Kidney glomerular epithelial cell (primary cell): Measurements from ENCODE around the gene EDNRA.

Experiments used
- DNase-seq: peaks from one replicate; lab custom pipeline; 2025; lab: John Stamatoyannopoulos, UW

EDNRA gene

DNA sequence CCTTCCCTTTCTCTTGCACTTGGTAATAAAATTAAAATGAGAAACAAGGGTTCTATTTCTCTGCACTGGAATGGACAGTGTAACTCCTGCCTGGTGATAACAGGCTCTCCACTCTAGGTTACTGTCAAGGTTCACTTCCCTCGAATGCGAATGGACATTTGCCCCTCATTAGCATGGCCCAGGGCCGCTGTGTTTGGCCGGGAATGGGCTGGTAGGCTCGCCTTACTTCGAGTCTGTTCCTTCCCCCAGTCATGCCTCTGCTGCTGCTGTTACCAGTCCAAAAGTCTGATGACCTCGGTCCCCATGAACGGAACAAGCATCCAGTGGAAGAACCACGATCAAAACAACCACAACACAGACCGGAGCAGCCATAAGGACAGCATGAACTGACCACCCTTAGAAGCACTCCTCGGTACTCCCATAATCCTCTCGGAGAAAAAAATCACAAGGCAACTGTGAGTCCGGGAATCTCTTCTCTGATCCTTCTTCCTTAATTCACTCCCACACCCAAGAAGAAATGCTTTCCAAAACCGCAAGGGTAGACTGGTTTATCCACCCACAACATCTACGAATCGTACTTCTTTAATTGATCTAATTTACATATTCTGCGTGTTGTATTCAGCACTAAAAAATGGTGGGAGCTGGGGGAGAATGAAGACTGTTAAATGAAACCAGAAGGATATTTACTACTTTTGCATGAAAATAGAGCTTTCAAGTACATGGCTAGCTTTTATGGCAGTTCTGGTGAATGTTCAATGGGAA, 61.5 kb downstream of the EDNRA start:
- DNase-seq, result no peak

DNA sequence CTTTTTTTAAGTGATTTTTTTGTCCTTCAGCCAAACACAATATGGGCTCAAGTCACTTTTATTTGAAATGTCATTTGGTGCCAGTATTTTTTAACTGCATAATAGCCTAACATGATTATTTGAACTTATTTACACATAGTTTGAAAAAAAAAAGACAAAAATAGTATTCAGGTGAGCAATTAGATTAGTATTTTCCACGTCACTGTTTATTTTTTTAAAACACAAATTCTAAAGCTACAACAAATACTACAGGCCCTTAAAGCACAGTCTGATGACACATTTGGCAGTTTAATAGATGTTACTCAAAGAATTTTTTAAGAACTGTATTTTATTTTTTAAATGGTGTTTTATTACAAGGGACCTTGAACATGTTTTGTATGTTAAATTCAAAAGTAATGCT, 62.1 kb downstream of the EDNRA start:
- DNase-seq, result no peak

DNA sequence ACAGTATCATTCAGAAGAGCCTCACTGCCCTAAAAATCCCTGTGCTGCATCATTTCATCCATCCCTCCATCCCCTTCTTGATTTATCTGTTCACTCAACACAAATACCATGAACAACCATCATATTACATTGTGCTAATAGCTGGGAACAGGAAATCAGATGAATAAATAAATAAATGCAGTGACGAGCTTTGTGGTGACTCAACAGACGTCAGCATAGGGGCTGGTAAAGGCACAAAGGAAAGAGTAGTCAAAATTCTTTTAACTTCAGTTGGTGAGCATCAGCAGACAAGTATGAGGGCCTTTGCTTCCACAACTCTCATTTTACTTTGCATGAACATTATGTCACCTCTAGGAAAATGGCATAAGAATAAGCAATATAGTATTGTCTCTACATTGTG, 65.5 kb downstream of the EDNRA start:
- no peak for DNase-seq

DNA sequence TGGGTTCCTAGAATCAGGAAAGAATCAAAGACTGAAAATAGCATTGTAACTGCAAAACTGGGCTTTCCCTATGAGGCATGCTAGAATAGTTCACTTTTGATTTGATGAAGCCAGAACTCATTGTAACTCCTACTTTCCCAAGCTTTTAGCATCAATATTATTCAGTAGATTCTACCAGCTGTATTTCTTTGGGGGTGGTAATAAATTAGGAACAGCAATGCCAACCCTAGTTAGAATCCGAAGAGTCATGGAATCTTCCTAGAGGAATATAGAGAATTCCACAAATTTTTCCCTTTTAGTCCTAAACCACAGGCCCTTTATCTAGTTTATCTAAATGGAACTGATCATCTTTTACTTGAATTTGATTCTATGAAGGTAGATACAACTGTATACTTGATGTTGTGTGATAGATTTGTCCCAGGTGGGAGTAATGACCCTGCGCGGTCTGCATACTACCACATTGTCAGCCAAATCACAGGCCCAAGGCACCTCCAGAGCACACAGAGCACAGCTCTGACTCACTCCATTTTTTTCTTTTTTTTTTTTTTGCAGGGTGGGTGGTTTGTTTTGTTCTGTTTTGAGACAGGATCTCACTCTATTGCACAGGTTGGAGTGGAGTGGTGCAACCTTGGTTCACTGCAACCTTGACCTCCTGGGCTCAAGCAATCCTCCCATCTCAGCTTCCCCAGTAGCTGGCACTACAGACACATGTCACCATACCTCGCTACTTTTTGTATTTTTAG, 66.6 kb downstream of the EDNRA start:
- DNase-seq, result peak; percentile 17

- DNase-seq, result no peak
Measured at GRCh38 chr4:147548256-147548655, 67.4 kb downstream of the EDNRA start.

DNA sequence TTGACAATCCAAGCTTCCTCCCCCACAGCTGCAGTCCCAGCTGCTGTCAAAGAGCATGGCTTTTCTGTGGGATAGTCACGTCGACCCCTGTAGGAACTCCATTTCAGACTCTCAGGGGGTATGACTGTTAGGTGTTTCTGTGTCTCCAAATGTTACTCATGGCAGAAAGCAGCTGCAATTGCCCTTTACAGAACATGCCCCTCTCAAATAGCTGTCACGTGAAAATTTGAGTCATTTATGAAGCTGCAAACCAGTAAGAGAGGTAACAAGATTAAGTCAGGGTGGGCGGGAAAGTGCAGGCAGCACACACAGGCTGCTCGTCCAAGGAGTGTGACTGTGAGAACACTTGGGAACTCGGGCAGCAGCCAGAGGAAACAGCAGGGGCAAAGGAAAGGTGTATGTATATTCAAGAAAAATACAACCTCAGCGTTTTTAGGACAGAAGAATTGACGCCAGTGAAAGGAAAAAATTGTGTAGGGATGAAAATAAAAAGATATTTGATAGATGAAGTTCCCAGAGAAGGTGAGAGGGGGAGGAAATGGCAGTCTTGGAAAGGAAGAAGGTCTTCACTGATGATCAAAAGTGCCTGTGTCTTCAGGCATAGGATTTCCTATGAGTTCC, 69.8 kb downstream of the EDNRA start:
- DNase-seq, result no peak

DNA sequence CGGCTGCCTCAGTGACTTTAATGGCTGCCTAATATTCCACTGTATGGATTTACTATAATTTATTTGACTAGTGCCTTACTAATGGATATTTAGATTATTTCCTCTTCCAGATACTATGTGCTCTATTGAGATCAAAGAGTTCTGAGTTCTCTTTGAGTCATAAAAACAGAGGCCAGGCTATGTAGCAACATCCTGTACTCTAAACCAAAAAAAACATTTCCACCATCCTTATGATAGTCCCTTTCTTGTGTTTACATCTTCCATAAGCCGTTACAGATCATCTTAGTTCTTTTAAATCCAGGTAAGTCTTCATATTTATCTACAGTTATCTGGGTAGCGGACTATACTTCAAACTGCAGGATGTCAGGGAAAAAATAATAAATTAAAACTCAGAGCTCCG, 79.7 kb downstream of the EDNRA start:
- no peak for DNase-seq

DNA sequence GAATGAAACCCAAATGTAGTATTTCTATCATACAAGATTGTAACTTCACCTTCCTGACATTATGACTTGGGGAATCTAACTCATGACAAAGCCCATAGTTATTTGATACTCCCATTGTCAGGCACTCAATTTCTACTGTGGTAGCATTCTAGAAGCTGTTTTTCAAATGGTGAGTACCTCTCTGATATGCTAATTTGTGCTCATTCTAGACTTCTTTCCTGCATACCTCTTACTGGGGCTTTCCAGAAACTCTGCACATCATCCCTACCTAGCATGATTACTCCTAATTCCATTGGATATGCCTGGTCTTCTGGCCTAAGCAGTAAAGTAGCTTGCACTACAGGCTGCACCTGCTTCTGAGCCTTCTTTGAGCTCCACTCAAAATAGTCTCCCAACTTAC, 85.9 kb downstream of the EDNRA start:
- DNase-seq, result no peak

- DNase-seq, result no peak
Measured at GRCh38 chr4:147567276-147567675, 86.4 kb downstream of the EDNRA start.

- DNase-seq, result no peak
Measured at GRCh38 chr4:147570616-147571015, 89.7 kb downstream of the EDNRA start.

DNA sequence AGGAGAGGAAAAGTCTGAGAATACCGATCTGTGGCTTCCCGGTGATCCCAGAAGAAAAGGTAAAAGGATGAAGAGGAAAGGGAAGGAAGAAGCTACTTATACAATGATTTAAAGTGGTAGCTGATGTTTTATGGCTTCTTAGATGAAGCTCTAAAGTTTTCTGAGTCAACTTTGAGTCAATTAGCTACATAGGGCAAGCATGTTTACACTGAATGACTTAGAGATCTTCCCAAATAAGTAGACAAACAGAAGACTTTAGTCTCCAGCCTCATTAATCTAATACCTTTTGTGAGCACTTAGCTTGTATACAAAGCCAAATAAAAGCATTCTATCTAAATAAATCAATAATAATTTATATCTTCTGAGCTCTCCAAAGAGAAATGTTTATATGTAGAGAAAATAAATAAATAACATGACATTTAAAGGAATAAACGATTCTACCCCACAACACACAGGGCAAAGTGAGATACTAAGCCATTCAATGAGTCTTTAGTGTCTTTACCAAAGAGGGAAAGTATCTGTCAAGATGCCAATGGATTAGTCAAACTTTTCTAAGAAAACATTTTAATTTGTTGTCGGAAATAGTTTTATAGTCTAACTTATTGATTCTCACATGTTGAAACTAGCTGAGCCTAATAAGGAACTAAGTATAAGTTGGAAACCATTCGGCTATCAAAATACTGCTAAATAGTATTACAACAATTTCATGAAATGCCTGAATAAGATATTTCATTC, 90.3 kb downstream of the EDNRA start:
- no peak for DNase-seq

DNA sequence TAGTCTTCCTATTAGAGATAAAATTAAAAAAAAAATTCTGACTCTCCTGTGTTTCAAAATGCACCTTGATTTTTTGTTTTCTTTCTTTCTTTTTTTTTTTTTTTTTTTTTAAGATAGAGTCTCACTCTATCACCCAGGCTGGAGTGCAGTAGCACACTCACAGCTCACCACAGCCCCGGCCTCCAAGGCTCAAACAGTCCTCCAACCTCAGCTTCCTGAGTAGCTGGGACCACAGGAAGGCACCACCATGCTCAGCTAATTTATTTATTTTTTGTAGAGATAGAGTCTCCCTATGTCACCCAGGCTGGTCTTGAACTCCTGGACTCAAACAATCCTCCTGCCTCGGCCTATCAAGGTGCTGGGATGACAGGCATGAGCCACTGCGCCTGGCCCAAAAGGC, 95.2 kb downstream of the EDNRA start:
- no peak for DNase-seq

DNA sequence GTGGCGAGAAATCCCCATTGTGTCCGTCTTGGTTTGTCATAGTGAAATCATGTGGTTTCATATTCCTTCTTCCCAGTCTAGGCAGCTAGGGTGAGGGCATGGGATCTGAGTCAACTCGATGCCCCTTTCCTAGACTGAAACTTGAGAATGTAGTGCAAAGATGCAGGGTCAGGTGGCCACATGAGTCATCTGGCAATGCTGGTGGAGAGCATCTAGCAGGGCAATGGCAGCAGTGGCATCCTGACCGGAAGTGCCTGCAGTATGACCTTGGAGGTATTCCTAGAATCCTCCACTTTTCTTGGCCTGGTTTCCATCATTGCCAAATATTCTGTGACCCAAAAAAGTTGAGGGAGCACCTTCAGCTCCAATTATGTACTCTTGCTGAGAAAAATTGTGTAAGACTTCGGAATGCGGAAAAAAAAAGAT, 97.2 kb downstream of the EDNRA start:
- DNase-seq, result peak; percentile 81

DNA sequence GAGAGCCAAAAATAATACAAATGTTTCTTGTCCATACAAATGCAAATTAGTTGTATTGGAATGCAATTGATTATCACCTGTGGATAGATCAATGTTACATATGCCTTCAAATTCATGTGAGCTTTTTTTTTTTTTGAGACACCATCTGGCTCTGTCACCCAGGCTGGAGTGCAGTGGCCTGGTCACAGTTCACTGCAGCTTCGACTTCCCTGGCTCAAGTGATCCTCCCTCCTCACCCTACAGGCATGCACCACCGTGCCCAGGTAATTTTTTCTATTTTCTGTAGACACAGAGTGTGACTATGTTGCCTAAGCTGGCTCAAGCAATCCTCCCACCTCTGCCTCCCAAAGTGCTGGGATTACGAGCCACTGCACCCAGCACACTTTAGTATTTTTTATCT, 97.7 kb downstream of the EDNRA start:
- DNase-seq, result no peak

DNA sequence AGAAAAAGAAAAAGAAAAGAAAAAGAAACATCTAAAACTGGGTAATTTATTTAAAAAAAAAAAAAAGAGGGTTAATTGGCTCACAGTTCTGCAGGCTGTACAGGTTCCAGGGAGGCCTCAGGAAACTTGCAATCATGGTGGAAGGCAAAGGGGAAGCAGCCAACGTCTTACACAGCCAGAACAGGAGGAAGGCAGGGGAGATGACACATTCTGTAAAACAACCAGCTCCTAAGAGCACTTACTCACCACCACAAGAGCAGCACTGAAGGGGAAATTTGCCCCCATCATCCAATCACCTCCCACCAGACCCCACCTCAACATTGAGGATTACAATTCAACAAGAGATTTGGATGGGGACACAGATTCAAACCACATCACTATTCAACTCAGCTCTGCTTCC, 99.5 kb downstream of the EDNRA start:
- no peak for DNase-seq

GRCh38 chr4:147581606-147582350, 100.9 kb downstream of the EDNRA start:
- DNase-seq, result no peak

GRCh38 chr4:147582386-147583060, 101.6 kb downstream of the EDNRA start:
- no peak for DNase-seq

DNA sequence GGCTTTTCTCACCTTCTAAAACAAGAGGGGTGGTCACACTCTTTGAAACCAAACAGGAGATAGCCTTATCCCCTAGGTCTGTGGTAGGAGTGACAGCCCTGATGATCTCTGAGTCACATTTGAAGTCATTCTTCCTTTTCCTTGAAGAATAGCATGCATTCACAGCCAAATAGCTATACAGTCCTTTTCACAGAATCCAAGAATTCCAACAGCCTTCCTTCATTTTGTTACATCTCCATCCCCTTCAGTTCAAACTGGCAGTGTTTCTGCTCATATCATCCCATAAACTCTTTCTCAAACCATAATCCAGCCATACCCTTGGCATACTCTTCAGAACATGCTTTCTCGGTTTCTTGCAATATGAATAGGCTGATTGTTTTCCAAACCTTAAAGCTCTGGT, 103.0 kb downstream of the EDNRA start:
- DNase-seq, result no peak

DNA sequence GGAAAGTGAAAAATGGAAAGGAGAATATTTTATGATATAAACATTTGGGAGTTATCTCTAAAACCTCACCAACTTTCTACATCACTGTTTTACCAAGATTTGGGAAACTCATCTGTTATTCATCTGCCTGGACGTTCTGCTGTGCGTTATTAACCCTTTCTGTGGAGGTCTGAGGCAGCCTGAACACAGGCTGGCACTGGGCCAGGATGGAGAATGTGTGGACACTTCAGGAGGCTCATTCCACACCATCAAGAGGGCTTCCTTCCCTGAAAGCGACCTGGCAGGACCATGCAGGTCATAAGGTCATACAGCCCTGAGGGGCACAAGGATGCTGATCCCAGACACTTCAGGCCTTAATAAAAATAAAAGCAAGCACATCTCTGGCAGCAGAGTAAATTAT, 105.1 kb downstream of the EDNRA start:
- no peak for DNase-seq

DNA sequence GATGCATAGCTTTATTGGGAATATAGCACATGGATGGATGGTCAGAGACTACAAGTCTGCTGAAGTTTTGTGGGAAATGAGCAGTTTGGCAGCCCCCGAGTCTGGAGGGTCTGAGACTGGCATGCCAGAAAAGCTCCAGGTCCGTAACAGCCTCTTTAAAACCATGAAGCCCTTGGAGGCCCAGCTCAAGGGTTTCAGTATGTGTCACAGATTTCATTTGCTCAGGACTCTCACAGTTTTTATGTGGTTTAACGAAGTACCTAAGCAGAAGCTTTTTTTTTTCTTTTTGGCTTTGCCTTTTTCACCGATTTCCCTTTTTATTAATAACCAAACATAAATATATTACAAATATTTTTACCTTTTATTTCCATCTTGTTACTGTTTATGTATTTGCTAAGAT, 105.7 kb downstream of the EDNRA start:
- DNase-seq, result no peak

- DNase-seq, result no peak
Measured at GRCh38 chr4:147587041-147587440, 106.1 kb downstream of the EDNRA start.
